H1 (cell line): ENCODE results near the gene SH2B2. TPM values are rescaled to one million over a fixed set of nuclear protein-coding genes. Genes with fewer than 3 reads are reported as not detected.

Experiments used
- CHD7 ChIP-seq: fragments of 300-600 bp; sonication (generic); IDR thresholded peaks from 2 replicates; pipeline ENCODE4 v1.7.1; 2012; ENCODE audit warnings: low read length, moderate library complexity, mild to moderate bottlenecking, inconsistent platforms; ENCODE audit not compliant: insufficient replicate concordance
- EZH2 ChIP-seq: fragments of 200-600 bp; sonication (generic); IDR thresholded peaks from 2 replicates; pipeline ENCODE4 v1.7.1; 2012; ENCODE audit warnings: low read depth, mild to moderate bottlenecking, moderate library complexity, low read length, inconsistent platforms; ENCODE audit not compliant: severe bottlenecking
- SIRT6 ChIP-seq: IDR thresholded peaks from one replicate; pipeline ENCODE4 v1.7.1; 2012; ENCODE audit warnings: low read length, inconsistent platforms
- polyA plus RNA-seq, 7 experiments: library from polyadenylated mRNA; depleted of rRNA in 3 of 7; stranded (reverse) in 5 of 7; unstranded in 2 of 7; fragments of >200 nt in 5 of 7; fragments of 200-250 nt in 2 of 7; gene quantifications; 1 replicate in 5 of 7; 2 replicates in 1 of 7; 4 replicates in 1 of 7; pipeline versions ENCODE4 v1.2.1 to v1.2.3, GENCODE V29; 2011 to 2013; ENCODE audit warnings: missing spikeins in 2 of 7, mixed read lengths in 2 of 7
- total RNA-seq: library from RNA; stranded (reverse); fragmentation: NEBNext Ultra II Directional; extraction: Animal tissue kit (Norgen Biotek cat#: 25700); gene quantifications from 2 replicates; pipeline ENCODE4 v1.2.1, GENCODE V29; 2021

SH2B2 gene
- total and polyA plus RNA-seq, 2 of the 8 experiments (the other 6 are each of a cell fraction or from before 2014, with no cell fraction given): 11.5 to 18.7 TPM

GRCh38 chr7:102292813-102293798 is 6.4 kb downstream of the SH2B2 start (continued):
- TF ChIP-seq CHD7 (no peak), EZH2 (no peak), SIRT6 (no peak)
